ENCODE measurements around the gene REEP3.

- no peak for TF ChIP-seq CTCF (IDR thresholded peaks at IDR 0.05)
- TF ChIP-seq ZFX (IDR thresholded peaks at IDR 0.05; ENCODE audit: borderline replicate concordance): no peak
Observed at GRCh38 chr10:63664341-63664885, 143.2 kb downstream of the REEP3 start.
